ENCODE data around the gene KSR2. TPM values are rescaled to one million over a fixed set of nuclear protein-coding genes. Genes with fewer than 3 reads are reported as not detected.

KSR2 gene
- total RNA-seq, 4 donors from 2014 or later: 0.32 to 7.0 (median 0.60) TPM

DNA sequence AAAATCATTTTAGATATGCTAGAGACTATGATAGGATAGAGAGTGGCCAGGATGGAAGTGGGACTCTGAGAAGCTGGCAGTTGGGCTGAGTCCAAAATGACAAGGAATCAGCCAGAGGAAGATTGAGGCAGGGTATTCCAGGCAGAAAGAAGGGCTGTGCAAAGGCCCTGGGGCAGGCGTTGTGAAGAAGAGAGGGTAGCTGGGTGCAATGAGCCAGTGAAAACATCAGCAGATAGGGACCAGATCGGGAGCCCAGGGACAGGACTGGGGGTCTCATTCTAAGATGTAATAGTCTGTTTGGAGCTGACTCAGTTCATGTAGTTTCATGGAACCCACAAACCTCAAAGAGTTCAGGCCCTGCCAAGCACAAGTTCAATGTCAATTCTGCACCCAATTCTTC, 126.6 kb downstream of the KSR2 start:
- in situ Hi-C loops (cut with MboI; ENCODE audit: low pct_ligation_motif_present in 1 of 4, low pct_unique_long_range_greater_than_20kb in 1 of 4, low sequenced_read_pairs in 3 of 4): loop anchor here (25.0 kb wide), 4 partner anchors 255 to 630 kb away; partner anchors contain the start of gene NOS1 (in 1 of the 4)

DNA sequence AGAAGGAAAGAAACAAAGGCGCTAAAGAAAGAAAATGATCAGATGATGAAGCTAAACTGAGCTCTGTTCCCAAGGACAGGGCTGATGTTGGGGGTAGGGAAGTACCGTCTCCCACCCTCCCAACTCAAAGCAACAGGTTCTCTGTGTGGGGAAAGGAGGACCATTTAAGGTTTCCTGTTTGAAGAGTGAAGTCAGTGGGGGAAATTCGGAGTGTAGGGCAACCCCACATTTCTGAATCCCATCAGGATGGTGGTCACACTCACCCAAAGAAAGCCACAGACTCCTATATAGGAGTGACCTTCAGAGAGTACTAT, 131.1 kb downstream of the KSR2 start:
- Histone ChIP-seq H3K36me3 (no peaks in the 10 kb centered on the region), H3K9me3 (no peaks in the 10 kb centered on the region), H3K4me1 (peaks cover 0 to 4% (median 0%) of the 10 kb centered on the region in 4 donors), H3K27ac (no peak overlapping the region), H3K4me3 (no peak overlapping the region), H3K27me3 (no peaks in the 10 kb centered on the region)
- WGBS, 2 donors (ENCODE audit: low coverage in 1 of 2): 29 to 55% methylated on average over 2 to 3 of the region's 3 CpGs
- no peak for DNase-seq
- TF ChIP-seq, protein P1, sequence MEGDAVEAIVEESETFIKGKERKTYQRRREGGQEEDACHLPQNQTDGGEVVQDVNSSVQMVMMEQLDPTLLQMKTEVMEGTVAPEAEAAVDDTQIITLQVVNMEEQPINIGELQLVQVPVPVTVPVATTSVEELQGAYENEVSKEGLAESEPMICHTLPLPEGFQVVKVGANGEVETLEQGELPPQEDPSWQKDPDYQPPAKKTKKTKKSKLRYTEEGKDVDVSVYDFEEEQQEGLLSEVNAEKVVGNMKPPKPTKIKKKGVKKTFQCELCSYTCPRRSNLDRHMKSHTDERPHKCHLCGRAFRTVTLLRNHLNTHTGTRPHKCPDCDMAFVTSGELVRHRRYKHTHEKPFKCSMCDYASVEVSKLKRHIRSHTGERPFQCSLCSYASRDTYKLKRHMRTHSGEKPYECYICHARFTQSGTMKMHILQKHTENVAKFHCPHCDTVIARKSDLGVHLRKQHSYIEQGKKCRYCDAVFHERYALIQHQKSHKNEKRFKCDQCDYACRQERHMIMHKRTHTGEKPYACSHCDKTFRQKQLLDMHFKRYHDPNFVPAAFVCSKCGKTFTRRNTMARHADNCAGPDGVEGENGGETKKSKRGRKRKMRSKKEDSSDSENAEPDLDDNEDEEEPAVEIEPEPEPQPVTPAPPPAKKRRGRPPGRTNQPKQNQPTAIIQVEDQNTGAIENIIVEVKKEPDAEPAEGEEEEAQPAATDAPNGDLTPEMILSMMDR (IDR thresholded peaks at IDR 0.05): no peak
- no peak for TF ChIP-seq EP300 (IDR thresholded peaks at IDR 0.05; ENCODE audit: low read depth)
- TF ChIP-seq POLR2A (IDR thresholded peaks at IDR 0.05): no peak
- no peak for TF ChIP-seq POLR2AphosphoS5 (IDR thresholded peaks at IDR 0.05)
- in situ Hi-C loops (cut with MboI; ENCODE audit: low pct_ligation_motif_present in 1 of 4, low pct_unique_long_range_greater_than_20kb in 1 of 4, low sequenced_read_pairs in 3 of 4): loop anchor here (5.0 to 25.0 kb wide), 8 partner anchors 250 to 625 kb away; partner anchors contain the start of gene NOS1 (in 2 of the 4)
- intact Hi-C loops (cut with DNase I; ENCODE audit: low total_unique reads): loop anchor here (5.0 kb wide), 1 partner anchor 470 kb away; no protein-coding TSS in a partner anchor

More for the DNA sequence above, 126.6 kb downstream of the KSR2 start:
- Histone ChIP-seq H3K36me3 (no peaks in the 10 kb centered on the region), H3K27me3 (no peaks in the 10 kb centered on the region), H3K4me3 (no peak overlapping the region), H3K27ac (no peak overlapping the region), H3K4me1 (no peaks in the 10 kb centered on the region), H3K9me3 (no peaks in the 10 kb centered on the region)
- TF ChIP-seq EP300 (IDR thresholded peaks at IDR 0.05; ENCODE audit: low read depth) (no peak), POLR2AphosphoS5 (IDR thresholded peaks at IDR 0.05) (no peak), POLR2A (IDR thresholded peaks at IDR 0.05) (no peak)
- TF ChIP-seq, protein P1 (IDR thresholded peaks at IDR 0.05): no peak
- intact Hi-C loops (cut with DNase I; ENCODE audit: low total_unique reads): no loop called here
- 78 to 92% methylated on average over 2 of the region's 2 CpGs for WGBS, 2 donors (ENCODE audit: low coverage in 1 of 2)
- DNase-seq: no peak

DNA sequence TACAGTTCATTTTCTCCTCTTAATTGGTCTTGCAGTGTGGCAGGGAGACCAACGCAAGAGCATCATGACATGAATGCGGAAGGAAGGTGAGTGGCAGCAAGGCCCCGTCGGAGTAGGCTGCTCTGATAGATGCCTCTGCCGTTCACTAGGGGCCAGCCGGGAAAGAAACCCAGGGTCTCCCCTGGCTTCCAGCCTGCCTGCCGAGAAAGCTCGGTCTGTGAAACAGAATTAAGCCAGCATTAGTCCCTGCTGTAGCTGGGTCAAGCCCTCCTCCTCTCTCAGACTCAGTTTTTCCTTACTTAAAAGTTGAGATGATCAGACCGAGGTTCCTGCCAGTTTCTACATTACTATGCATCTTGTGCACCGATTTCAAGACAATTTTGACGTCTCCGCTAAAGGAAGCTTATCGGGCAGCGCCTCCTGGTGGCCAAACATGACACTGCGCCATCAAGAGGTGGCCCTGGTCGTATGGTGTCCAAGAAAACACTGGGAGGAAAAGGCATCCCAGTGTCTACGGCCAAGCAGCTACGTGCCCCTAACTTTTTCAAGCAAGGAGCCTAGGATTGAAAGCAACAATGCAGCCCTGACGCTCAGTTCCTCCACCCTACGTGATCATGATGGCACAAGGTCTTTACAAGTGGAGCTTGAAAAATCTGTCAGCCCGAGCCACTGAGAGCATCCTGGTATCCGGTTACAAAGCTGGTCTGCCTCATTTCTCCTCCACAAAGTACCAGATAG, 131.6 kb downstream of the KSR2 start:
- TF ChIP-seq, protein P1 (IDR thresholded peaks at IDR 0.05): peak; percentile 91 to 96 (median 94)
- no peak for TF ChIP-seq POLR2AphosphoS5 (IDR thresholded peaks at IDR 0.05)
- in situ Hi-C loops (cut with MboI; ENCODE audit: low pct_ligation_motif_present in 1 of 4, low pct_unique_long_range_greater_than_20kb in 1 of 4, low sequenced_read_pairs in 3 of 4) (loop anchor here (5.0 to 25.0 kb wide), 8 partner anchors 250 to 625 kb away; partner anchors contain the start of gene NOS1 (in 2 of the 4)), intact Hi-C loops (cut with DNase I; ENCODE audit: low total_unique reads) (loop anchor here (5.0 kb wide), 1 partner anchor 470 kb away; no protein-coding TSS in a partner anchor)
- H3K27ac ChIP-seq: no peak overlapping the region
- peak; percentile 82 for DNase-seq
- no peak overlapping the region for H3K4me3 ChIP-seq
- WGBS, 2 donors (ENCODE audit: low coverage in 1 of 2): 19 to 20% methylated on average over 15 to 22 of the region's 22 CpGs
- peaks cover 0 to 4% (median 0%) of the 10 kb centered on the region in 4 donors for H3K4me1 ChIP-seq
- no peaks in the 10 kb centered on the region for H3K27me3 ChIP-seq
- H3K9me3 ChIP-seq: no peaks in the 10 kb centered on the region
- H3K36me3 ChIP-seq: no peaks in the 10 kb centered on the region

DNA sequence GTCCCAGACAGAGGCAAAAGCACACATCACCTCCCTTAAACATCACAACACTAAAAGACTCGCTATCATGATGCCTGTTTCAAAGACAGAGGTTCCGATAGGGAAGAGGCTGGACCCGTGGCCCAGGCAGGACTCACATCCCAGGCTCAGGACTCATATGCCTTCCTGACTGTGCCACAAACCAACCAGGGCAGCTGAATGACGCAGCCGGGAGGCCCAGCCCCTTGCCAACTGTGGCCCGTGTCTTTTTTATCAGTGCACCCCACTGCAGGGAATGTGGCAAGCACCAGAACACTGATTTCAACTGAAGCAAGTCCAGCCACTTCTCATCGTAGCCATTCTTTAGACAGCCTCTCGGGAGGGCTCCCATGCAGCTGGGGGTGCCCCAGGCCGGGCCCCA, 132.3 kb downstream of the KSR2 start:
- Histone ChIP-seq H3K36me3 (no peaks in the 10 kb centered on the region), H3K4me1 (peaks cover 0 to 4% (median 0%) of the 10 kb centered on the region in 4 donors), H3K27me3 (no peaks in the 10 kb centered on the region), H3K27ac (no peak overlapping the region), H3K9me3 (no peaks in the 10 kb centered on the region), H3K4me3 (no peak overlapping the region)
- no peak for DNase-seq
- intact Hi-C loops (cut with DNase I; ENCODE audit: low total_unique reads): loop anchor here (5.0 kb wide), 1 partner anchor 469 kb away; no protein-coding TSS in a partner anchor
- in situ Hi-C loops (cut with MboI; ENCODE audit: low pct_ligation_motif_present in 1 of 4, low pct_unique_long_range_greater_than_20kb in 1 of 4, low sequenced_read_pairs in 3 of 4): loop anchor here (5.0 to 25.0 kb wide), 8 partner anchors 249 to 624 kb away; partner anchors contain the start of gene NOS1 (in 2 of the 4)
- TF ChIP-seq EP300 (IDR thresholded peaks at IDR 0.05; ENCODE audit: low read depth) (no peak), POLR2AphosphoS5 (IDR thresholded peaks at IDR 0.05) (no peak), POLR2A (IDR thresholded peaks at IDR 0.05) (no peak)
- TF ChIP-seq, protein P1 (IDR thresholded peaks at IDR 0.05): no peak
- 84% methylated on average over 9 of the region's 9 CpGs; no CpG with 5 or more reads in 1 of the 2 donors for WGBS, 2 donors (ENCODE audit: low coverage in 1 of 2)
